HG03342 (cell line): Measurements from ENCODE around the gene TECTA.
"Not testable (repeated sequence)": the region's sequence is repeated elsewhere in the genome, so short reads cannot be mapped to it uniquely, and the experiment has no call there.

Experiments used
- ATAC-seq: cut with Tn5 transposase; IDR thresholded peaks from one replicate; pipeline ENCODE4 v1.9.1; 2021; ENCODE audit warnings: mild to moderate bottlenecking, moderate library complexity; ENCODE audit not compliant: unreplicated experiment

TECTA gene

DNA sequence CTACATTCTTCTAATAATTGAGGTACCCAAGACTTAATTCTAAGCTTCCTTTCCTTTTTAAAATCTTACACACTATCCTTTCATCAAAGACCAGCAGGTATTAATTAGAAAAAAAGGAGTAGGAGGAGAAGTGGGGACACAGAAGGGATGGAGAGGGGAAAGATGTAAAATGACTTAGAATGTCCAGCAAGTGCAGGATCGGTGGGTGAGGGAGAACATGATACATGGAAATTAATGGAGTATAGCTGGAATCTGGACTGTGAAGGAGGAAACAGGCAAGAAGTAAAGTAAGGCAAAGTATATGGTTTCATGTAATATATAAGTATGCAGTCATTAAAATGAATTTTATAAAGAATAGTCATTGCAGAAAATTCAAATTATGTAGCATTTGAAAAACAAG lies 127.8 kb downstream of the TECTA start:
- ATAC-seq = no peak

GRCh38 chr11:121229495-121230215 lies 128.6 kb downstream of the TECTA start:
- ATAC-seq = no peak

DNA sequence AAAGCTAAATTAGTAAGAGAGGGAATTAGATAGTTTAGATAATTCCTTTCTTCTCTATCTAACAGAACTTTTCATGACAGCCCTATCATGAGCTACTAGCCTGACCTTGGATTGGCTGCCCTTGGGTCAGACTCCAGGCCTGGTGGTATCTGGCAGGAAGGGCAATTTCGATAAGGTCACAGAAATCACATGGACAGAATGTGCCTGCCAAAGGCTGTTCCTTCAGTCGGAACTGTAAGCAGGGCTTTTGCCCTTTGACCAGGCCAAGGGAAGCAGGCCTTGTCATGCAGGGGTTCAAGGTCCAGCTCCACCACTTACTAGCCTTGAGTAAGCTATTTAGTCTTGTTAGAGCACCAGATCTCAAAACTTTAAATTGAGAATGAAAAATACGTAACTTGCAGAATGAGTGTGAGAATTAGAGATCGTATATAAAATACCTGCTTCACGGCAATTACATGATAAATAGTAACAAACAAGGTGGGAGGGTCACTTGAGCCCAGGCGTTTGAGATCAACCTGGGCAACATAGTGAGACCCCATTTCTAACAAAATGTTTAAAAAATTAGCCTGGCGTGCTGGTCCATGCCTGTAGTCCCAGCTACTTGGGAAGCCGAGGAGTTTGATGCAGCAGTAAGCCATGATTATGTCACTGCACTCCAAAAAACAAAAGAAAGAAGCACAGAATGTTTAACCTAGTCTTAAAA lies 130.7 kb downstream of the TECTA start:
- no peak for ATAC-seq

GRCh38 chr11:121235057-121235456 lies 134.0 kb downstream of the TECTA start:
- no peak for ATAC-seq

- peak; percentile 70 for ATAC-seq
Observed at GRCh38 chr11:121236115-121237001, 135.3 kb downstream of the TECTA start.

- peak; percentile 43 for ATAC-seq
Observed at GRCh38 chr11:121237247-121237646, 136.2 kb downstream of the TECTA start.

DNA sequence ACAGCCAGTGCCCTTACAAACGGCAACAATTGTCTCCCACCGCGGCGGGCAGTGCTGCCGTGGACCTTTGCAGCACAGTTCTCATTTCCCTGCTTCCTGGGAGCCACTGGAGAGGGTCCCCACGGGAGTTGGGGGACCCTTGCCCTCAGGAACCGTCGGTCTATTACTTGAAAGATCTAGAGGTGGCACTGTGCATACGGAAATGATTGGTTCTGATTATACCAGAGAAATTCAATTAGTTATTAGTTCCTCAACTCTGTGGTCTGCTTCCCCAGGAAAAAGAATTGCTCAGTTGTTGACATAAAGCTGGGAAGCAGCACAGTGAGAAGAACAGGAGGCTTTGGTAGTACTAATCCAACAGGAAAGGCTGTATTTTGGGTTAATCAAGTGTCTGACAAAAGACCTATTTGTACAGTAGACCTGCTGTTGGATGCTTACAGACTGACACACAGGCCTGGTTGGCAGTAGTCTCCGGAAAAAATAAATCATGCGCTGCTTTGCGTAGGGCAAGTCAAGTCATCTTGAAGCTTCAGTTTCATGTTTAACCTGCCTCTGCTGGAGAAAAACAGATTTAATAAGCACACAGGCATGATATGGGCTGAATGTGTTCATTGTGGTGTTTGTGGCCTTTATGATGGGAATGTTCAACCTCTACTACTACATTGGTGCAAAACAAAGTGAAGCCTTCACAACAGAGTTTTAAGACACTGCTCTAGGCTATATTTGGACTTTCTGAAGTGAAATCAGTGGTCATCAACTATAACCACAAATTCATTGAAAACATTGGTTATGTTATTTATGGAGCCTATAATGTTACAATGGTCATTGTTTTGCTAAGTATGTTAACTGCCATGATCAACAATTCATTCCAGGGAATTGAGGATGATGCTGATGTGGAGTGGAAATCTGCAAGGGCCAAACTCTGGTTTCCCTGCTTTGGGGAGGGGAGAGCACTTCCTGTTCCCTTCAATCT lies 136.9 kb downstream of the TECTA start:
- ATAC-seq = no peak

- ATAC-seq = no peak
Observed at GRCh38 chr11:121238956-121239355, 137.9 kb downstream of the TECTA start.

GRCh38 chr11:121240001-121240400 lies 139.0 kb downstream of the TECTA start:
- ATAC-seq = not testable (repeated sequence)

DNA sequence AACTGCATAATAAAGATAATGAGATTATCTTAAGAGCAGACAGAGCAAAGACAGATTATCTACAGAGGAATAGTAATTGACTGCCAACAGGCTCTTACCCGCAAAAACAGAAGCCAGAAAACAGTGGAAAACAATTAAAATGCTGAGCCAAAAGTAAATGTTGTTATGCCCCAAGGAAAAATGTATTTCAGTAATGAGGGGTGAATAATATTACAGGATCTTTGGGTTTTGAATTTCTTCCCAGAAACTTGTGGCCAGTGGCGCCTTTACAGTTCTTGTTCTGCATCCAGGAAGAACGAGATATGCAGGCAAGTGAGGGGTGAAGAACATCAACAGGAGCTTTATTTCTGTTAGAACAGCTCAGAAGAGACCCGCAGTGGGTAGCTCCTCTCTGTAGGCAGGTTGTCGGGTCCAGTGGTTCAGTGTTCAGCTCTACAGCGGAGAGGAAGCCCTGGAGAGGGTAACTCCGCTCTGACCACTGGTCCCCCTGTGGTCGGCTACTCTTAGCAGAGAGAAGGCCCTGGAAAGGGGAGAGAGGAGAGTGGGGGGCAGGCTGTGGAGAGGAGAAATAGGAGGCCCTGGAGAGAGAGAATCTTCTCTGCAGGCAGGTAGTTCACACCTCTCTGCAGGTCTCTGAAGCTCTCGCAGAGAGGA lies 139.7 kb downstream of the TECTA start:
- no peak for ATAC-seq
